Measurements from ENCODE around the gene IMMT.

DNA sequence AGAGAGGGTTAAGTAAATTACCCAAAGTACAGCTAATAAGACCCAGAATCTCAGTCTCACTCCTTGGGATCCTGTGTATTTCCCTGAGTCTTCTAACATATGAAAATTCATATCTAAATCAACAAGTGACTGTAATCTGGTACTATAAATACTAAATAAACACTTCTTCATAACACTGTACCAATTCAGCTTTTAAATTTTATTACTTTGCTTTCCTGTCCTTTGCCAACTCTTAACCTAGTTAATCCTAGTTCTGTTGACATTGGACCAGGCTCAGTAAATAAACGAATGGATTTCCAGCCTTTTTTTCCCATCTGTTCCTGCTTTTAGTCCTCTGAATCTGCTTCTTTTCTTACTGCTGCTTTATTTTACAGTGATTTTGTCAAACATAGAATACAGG, 17.8 kb upstream of the IMMT start:
- TF ChIP-seq CTCF (IDR thresholded peaks at IDR 0.05) (no peak), EP300 (IDR thresholded peaks at IDR 0.05) (no peak)

Measured in tibial nerve (tissue), 4 donors.